SU-DHL-6 (cell line): ENCODE data around the gene LTA4H.

ENCODE experiments used
- EZH2phosphoT487 ChIP-seq: fragments of 200-600 bp; sonication (generic), shearing (Covaris generic); conservative IDR thresholded peaks from 2 replicates; pipeline ENCODE4 v1.6.1; 2018; ENCODE audit warnings: mild to moderate bottlenecking, antibody characterized with exemption, low read length, moderate library complexity, mixed read lengths
- TF ChIP-seq, protein P1 (sequence below): fragments of 200-600 bp; sonication (generic); IDR thresholded peaks from one replicate; pipeline ENCODE4 v1.5.1; 2017; ENCODE audit warnings: antibody characterized with exemption, mild to moderate bottlenecking, low read length, moderate library complexity; ENCODE audit not compliant: insufficient read depth, poor library complexity, severe bottlenecking

DNA sequence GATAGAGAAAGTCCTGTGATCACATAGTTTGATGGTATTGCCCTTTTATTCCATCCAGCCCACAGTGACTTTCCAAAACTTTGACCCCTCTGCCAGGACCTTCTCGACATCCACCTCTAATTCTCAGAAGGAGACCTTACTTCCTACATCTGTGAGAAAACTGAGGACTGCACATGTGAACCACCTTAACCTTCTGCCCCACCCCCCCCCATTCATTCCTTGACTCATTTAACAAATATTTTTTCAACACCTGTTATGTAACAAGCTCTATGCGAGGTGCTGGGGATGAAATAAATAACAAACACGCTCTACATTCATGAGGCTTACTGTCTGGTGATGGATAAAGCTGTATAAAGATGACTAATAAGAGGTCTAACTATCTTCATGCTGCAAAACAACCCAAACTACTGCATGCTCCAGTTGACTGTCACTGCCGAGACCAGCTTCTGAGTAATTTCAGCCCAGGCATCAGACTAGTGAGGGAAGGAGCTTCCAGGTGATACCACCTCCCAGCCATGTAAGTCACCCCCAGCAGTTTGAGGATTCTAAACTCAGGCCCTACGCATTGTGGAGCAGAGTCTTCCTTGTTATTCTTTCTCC lies 37.4 kb downstream of the LTA4H start:
- TF ChIP-seq, protein P1, sequence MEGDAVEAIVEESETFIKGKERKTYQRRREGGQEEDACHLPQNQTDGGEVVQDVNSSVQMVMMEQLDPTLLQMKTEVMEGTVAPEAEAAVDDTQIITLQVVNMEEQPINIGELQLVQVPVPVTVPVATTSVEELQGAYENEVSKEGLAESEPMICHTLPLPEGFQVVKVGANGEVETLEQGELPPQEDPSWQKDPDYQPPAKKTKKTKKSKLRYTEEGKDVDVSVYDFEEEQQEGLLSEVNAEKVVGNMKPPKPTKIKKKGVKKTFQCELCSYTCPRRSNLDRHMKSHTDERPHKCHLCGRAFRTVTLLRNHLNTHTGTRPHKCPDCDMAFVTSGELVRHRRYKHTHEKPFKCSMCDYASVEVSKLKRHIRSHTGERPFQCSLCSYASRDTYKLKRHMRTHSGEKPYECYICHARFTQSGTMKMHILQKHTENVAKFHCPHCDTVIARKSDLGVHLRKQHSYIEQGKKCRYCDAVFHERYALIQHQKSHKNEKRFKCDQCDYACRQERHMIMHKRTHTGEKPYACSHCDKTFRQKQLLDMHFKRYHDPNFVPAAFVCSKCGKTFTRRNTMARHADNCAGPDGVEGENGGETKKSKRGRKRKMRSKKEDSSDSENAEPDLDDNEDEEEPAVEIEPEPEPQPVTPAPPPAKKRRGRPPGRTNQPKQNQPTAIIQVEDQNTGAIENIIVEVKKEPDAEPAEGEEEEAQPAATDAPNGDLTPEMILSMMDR, result no peak
- no peak for TF ChIP-seq EZH2phosphoT487
